ENCODE data around the gene PPIG.
"Not testable (repeated sequence)": the region's sequence is repeated elsewhere in the genome, so short reads cannot be mapped to it uniquely, and the experiment has no call there.

The PPIG gene

DNA sequence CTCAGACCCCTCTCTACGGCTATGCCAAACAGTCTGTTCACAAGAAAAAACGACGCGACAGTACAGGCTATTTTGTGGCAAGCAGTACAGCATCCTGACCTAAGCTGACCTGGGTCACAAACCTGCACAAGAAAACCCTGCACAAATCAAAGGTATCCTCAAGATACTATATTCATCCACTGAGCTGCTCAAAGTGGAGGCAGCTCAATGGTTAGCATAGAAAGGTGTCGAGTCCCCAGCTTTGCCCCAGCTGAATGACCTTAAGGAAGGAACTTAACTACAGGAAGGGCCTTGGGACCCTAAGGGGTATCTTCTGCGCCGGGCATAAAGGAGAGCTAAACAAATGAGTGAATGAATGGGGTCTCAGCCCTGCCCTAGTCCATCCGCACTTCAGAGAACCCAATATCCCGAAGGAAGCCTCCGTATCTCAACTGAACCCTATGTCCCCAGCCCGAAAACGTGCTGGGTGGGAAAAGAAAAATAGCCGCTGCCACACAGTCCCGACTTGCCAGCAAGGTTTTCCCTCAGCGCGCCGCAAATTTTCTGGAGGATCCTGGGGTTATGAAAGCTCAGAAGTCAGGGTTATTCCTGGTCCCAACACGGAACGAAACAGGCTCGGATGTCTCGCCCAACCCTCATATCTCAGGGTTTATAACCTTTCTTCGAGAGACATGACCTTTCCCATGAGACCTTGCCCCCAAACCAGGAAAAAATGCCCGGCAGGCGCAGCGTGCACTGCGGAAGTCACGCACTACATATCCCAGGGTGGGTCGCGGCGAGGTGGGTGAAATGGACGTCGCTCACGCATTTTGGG is 10.8 kb upstream of the PPIG start, which contains the start of gene FASTKD1:
Gene FASTKD1, minus strand, starts transcription at position 706 of the 814 bp plus-strand sequence. CDS start 1,836 bp downstream, outside the sequence.
- peak within 1 kb of the TSS; percentile 57 for H3K4me3 ChIP-seq (ENCODE audit: low read depth, low read length)
- DNase-seq (ENCODE audit: low read depth), result peak; percentile 57
- in situ Hi-C loops (cut with HindIII; ENCODE audit: low sequenced_read_pairs), result no loop called here
- TF ChIP-seq, protein P1, sequence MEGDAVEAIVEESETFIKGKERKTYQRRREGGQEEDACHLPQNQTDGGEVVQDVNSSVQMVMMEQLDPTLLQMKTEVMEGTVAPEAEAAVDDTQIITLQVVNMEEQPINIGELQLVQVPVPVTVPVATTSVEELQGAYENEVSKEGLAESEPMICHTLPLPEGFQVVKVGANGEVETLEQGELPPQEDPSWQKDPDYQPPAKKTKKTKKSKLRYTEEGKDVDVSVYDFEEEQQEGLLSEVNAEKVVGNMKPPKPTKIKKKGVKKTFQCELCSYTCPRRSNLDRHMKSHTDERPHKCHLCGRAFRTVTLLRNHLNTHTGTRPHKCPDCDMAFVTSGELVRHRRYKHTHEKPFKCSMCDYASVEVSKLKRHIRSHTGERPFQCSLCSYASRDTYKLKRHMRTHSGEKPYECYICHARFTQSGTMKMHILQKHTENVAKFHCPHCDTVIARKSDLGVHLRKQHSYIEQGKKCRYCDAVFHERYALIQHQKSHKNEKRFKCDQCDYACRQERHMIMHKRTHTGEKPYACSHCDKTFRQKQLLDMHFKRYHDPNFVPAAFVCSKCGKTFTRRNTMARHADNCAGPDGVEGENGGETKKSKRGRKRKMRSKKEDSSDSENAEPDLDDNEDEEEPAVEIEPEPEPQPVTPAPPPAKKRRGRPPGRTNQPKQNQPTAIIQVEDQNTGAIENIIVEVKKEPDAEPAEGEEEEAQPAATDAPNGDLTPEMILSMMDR (IDR thresholded peaks at IDR 0.05; ENCODE audit: low read depth, low read length, missing control alignments), result no peak

DNA sequence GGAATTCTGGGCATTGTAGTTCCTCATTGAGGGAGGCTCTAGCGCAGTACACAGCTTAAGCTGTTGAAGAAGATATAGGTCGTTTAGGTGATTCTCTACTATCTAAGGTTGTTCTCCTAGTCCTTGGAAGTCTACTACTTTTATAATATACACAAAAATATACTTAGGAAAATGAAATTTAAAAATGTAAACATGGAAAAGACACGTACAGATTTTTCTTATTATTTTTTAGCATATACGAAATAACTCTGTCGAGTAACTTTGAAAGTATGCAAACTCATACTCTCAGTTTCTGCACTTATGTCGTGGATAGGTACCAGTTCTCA is 10.2 kb upstream of the PPIG start:
- peak overlapping the region; percentile 57 for H3K4me3 ChIP-seq (ENCODE audit: low read depth, low read length)
- no peak for DNase-seq (ENCODE audit: low read depth)
- in situ Hi-C loops (cut with HindIII; ENCODE audit: low sequenced_read_pairs), result no loop called here
- TF ChIP-seq, protein P1 (IDR thresholded peaks at IDR 0.05; ENCODE audit: low read depth, low read length, missing control alignments), result no peak

DNA sequence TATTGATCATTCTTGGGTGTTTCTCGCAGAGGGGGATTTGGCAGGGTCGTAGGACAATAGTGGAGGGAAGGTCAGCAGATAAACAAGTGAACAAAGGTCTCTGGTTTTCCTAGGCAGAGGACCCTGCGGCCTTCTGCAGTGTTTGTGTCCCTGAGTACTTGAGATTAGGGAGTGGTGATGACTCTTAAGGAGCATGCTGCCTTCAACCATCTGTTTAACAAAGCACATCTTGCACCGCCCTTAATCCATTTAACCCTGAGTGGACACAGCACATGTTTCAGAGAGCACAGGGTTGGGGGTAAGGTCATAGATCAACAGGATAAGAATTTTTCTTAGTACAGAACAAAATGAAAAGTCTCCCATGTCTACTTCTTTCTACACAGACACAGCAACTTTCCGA is 9.6 kb upstream of the PPIG start:
- in situ Hi-C loops (cut with HindIII; ENCODE audit: low sequenced_read_pairs); DNase-seq (ENCODE audit: low read depth); H3K4me3 ChIP-seq (ENCODE audit: low read depth, low read length): not testable (repeated sequence)

DNA sequence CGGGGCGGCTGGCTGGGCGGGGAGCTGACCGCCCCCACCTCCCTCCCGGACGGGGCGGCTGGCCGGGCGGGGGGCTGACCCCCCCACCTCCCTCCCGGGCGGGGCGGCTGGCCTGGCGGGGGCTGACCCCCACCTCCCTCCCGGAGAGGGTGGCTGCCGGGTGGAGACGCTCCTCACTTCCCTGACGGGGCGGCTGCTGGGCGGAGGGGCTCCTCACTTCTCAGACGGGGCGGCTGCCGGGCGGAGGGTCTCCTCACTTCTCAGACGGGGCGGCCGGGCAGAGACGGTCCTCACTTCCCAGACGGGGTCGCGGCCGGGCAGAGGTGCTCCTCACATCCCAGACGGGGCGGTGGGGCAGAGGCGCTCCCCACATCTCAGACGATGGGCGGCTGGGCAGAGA is 8.9 kb upstream of the PPIG start:
- DNase-seq (ENCODE audit: low read depth); H3K4me3 ChIP-seq (ENCODE audit: low read depth, low read length); in situ Hi-C loops (cut with HindIII; ENCODE audit: low sequenced_read_pairs): not testable (repeated sequence)

DNA sequence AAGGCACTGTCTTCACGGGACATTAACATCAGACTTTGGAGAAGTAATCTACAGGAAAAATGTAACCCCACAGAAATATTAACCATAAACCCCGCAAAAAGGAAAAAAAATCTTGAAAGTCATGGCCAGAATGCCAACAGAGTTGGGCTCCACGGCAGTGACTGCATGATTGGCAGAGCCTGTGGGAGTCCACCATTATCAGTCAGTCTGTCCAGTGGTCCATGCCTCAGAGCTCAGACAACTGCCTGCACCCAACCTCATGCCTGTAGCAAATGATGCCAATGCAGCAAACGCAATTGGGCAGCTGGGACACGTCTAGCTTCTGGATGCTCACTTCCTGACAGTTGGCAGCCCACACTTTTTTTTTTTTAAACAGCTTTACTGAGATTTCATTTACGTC is 5.1 kb upstream of the PPIG start:
- in situ Hi-C loops (cut with HindIII; ENCODE audit: low sequenced_read_pairs), result no loop called here
- TF ChIP-seq, protein P1 (IDR thresholded peaks at IDR 0.05; ENCODE audit: low read depth, low read length, missing control alignments), result no peak
- H3K4me3 ChIP-seq (ENCODE audit: low read depth, low read length), result no peak overlapping the region
- DNase-seq (ENCODE audit: low read depth), result no peak

DNA sequence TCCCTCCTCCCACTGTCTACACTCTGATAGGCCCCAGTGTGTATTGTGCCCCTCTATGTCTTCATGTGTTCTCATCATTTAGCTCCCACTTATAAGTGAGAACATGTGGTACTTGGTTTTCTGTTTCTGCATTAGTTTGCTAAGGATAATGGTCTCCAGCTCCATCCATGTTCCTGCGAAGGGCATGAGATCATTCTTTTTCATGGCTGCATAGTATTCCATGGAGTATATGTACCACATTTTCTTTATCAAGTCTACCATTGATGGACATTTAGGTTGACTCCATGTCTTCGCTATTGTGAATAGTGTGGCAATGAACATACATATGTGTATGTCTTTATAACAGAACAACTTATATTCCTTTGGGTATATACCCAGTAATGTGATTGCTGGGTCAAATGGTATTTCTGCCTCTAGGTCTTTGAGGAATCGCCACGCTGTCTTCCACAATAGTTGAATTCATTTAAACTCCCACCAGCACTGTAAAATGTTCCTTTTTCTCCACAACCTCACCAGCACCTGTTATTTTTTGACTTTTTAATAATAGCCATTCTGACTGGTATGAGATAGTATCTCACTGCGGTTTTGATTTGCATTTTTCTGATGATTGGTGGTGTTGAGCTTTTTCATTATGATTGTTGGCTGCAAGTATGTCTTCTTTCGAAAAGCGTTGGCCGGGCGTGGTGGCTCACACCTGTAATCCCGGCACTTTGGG is 1.4 kb upstream of the PPIG start:
- H3K4me3 ChIP-seq (ENCODE audit: low read depth, low read length); DNase-seq (ENCODE audit: low read depth); in situ Hi-C loops (cut with HindIII; ENCODE audit: low sequenced_read_pairs): not testable (repeated sequence)

DNA sequence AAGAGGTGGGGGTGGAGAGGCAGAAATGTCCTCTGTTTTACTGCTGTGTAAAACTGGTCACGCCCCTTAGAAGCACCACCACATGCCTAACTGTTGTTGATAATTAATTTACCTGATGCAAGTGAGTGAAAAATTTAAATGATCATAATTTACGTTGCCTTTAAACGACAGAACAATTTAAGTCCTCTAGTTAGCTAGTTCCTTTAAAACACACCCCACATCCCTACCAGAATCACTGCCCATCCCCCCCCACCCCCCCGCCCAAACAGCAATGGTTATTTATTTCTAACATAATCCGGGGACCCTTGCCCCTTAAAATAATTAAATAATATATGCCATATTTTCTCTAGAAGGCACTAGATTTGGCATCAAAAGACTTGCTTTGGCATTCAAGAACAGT is 633 bp upstream of the PPIG start:
- in situ Hi-C loops (cut with HindIII; ENCODE audit: low sequenced_read_pairs), result no loop called here
- DNase-seq (ENCODE audit: low read depth), result no peak
- TF ChIP-seq, protein P1 (IDR thresholded peaks at IDR 0.05; ENCODE audit: low read depth, low read length, missing control alignments), result no peak
- H3K4me3 ChIP-seq (ENCODE audit: low read depth, low read length), result no peak overlapping the region

DNA sequence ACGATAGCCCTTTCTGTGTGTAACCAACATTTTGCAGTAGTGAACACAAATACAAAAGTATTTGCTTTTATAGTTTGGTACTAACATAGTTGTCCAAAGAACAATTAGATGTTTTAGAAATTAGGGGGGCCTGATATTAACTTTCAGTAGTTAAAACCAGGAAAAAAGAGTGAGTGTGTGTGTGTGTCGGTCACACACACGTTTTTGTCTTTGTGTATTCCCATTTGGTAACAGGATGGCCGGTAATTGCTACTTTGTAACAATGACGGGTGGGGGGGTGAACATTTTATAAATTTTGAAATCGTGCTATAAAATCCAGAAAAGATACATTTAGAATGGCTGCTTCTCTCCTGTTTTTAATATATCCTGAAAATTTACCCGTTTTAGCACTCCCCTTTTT is 1.5 kb downstream of the PPIG start:
- in situ Hi-C loops (cut with HindIII; ENCODE audit: low sequenced_read_pairs), result no loop called here
- DNase-seq (ENCODE audit: low read depth), result no peak
- H3K4me3 ChIP-seq (ENCODE audit: low read depth, low read length), result peak overlapping the region; percentile 95
- TF ChIP-seq, protein P1 (IDR thresholded peaks at IDR 0.05; ENCODE audit: low read depth, low read length, missing control alignments), result no peak

Data from astrocyte of the cerebellum (primary cell).